ENCODE data around the gene TMCO4. TPM values are rescaled to one million over a fixed set of nuclear protein-coding genes. Genes with fewer than 3 reads are reported as not detected.

TMCO4 gene
- total and polyA plus RNA-seq, 7 donors, result 16.3 to 25.1 (median 21.9) TPM

DNA sequence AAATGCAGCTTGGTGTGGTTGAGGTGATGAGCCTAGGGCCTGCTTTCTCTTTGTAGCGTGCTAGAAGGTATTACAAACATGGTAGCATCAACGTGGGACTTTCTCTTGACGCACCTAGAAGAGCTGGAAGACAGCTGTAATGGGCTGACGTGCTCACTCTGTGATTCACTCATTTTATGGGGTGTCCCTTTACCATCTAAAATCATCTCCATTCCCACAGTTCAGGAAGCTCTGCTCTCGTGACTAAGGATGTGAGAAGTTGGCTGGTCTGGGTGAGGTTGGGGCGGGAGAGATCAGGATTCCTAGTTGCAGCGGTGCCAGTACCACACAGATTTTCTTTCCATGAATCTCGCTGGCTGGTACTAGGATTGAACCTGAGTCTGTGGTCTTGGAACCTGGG, 130.8 kb downstream of the TMCO4 start:
- TF ChIP-seq POLR2AphosphoS5 (IDR thresholded peaks at IDR 0.05), result no peak
- no peak for TF ChIP-seq EP300 (IDR thresholded peaks at IDR 0.05)
- no peak for TF ChIP-seq POLR2A (IDR thresholded peaks at IDR 0.05)
- TF ChIP-seq, protein P1, sequence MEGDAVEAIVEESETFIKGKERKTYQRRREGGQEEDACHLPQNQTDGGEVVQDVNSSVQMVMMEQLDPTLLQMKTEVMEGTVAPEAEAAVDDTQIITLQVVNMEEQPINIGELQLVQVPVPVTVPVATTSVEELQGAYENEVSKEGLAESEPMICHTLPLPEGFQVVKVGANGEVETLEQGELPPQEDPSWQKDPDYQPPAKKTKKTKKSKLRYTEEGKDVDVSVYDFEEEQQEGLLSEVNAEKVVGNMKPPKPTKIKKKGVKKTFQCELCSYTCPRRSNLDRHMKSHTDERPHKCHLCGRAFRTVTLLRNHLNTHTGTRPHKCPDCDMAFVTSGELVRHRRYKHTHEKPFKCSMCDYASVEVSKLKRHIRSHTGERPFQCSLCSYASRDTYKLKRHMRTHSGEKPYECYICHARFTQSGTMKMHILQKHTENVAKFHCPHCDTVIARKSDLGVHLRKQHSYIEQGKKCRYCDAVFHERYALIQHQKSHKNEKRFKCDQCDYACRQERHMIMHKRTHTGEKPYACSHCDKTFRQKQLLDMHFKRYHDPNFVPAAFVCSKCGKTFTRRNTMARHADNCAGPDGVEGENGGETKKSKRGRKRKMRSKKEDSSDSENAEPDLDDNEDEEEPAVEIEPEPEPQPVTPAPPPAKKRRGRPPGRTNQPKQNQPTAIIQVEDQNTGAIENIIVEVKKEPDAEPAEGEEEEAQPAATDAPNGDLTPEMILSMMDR (IDR thresholded peaks at IDR 0.05), result no peak
- Histone ChIP-seq H3K27me3 (peaks cover 22 to 63% (median 32%) of the 10 kb centered on the region in 3 donors), H3K4me3 (no peak overlapping the region), H3K9me3 (no peaks in the 10 kb centered on the region), H3K36me3 (no peaks in the 10 kb centered on the region), H3K4me1 (peaks cover 0 to 16% (median 16%) of the 10 kb centered on the region in 4 donors), H3K27ac (no peak overlapping the region)
- intact Hi-C loops (cut with DNase I), result no loop called here
- WGBS, 2 donors, result 72 to 81% methylated on average over 8 of the region's 8 CpGs
- no peak for DNase-seq

DNA sequence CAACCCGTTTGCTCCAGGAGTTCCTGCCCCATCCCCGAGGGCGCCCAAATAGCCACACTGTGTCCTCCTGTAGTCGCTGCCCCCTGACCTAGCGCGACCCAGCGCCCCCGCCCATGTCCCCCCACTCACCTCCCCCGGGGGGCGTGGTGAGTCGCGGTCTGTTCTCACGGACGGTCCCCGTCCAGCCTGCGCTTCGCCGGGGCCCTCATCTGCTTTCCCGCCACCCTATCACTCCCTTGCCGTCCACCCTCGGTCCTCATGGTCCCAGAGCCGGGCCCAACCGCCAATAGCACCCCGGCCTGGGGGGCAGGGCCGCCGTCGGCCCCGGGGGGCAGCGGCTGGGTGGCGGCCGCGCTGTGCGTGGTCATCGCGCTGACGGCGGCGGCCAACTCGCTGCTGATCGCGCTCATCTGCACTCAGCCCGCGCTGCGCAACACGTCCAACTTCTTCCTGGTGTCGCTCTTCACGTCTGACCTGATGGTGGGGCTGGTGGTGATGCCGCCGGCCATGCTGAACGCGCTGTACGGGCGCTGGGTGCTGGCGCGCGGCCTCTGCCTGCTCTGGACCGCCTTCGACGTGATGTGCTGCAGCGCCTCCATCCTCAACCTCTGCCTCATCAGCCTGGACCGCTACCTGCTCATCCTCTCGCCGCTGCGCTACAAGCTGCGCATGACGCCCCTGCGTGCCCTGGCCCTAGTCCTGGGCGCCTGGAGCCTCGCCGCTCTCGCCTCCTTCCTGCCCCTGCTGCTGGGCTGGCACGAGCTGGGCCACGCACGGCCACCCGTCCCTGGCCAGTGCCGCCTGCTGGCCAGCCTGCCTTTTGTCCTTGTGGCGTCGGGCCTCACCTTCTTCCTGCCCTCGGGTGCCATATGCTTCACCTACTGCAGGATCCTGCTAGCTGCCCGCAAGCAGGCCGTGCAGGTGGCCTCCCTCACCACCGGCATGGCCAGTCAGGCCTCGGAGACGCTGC, 133.9 kb downstream of the TMCO4 start:
- H3K36me3 ChIP-seq, result no peaks in the 10 kb centered on the region
- peaks cover 22 to 62% (median 34%) of the 10 kb centered on the region in 3 donors for H3K27me3 ChIP-seq
- intact Hi-C loops (cut with DNase I), result no loop called here
- peak overlapping the region in 2 of 4 donors; percentile 33 to 35 for H3K4me3 ChIP-seq
- DNase-seq, result no peak
- H3K4me1 ChIP-seq, result peaks cover 0 to 19% (median 16%) of the 10 kb centered on the region in 4 donors
- 14 to 17% methylated on average over 84 of the region's 84 CpGs for WGBS, 2 donors
- no peaks in the 10 kb centered on the region for H3K9me3 ChIP-seq
- no peak overlapping the region for H3K27ac ChIP-seq
- TF ChIP-seq POLR2A (IDR thresholded peaks at IDR 0.05) (no peak), POLR2AphosphoS5 (IDR thresholded peaks at IDR 0.05) (no peak), EP300 (IDR thresholded peaks at IDR 0.05) (no peak)
- TF ChIP-seq, protein P1 (IDR thresholded peaks at IDR 0.05), result no peak

DNA sequence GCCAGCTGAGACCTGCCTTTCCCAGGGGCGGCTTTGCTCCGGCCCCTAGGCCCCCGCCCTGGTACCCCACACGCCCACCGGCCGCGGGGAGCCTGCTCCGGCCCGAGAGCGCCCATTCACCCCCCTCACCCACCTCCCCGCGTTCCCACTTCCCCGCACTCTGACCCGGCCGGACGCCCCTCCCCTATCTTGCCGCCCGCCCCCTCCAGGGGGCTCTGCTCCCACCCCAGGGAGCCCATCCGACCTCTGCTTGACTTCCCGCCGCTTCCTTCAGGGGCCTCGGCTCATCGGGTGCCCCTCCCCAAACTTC, 134.6 kb downstream of the TMCO4 start:
- no peak for DNase-seq
- no peak for TF ChIP-seq EP300 (IDR thresholded peaks at IDR 0.05)
- TF ChIP-seq, protein P1 (IDR thresholded peaks at IDR 0.05), result no peak
- no peak for TF ChIP-seq POLR2A (IDR thresholded peaks at IDR 0.05)
- TF ChIP-seq POLR2AphosphoS5 (IDR thresholded peaks at IDR 0.05), result no peak
- Histone ChIP-seq H3K27ac (no peak overlapping the region), H3K27me3 (peaks cover 22 to 65% (median 34%) of the 10 kb centered on the region in 3 donors), H3K9me3 (no peaks in the 10 kb centered on the region), H3K4me1 (peaks cover 0 to 19% (median 16%) of the 10 kb centered on the region in 4 donors), H3K4me3 (peak overlapping the region in 3 of 4 donors; percentile 17 to 35 (median 33)), H3K36me3 (no peaks in the 10 kb centered on the region)
- intact Hi-C loops (cut with DNase I), result no loop called here
- WGBS, 2 donors, result 1 to 2% methylated on average over 23 of the region's 23 CpGs

DNA sequence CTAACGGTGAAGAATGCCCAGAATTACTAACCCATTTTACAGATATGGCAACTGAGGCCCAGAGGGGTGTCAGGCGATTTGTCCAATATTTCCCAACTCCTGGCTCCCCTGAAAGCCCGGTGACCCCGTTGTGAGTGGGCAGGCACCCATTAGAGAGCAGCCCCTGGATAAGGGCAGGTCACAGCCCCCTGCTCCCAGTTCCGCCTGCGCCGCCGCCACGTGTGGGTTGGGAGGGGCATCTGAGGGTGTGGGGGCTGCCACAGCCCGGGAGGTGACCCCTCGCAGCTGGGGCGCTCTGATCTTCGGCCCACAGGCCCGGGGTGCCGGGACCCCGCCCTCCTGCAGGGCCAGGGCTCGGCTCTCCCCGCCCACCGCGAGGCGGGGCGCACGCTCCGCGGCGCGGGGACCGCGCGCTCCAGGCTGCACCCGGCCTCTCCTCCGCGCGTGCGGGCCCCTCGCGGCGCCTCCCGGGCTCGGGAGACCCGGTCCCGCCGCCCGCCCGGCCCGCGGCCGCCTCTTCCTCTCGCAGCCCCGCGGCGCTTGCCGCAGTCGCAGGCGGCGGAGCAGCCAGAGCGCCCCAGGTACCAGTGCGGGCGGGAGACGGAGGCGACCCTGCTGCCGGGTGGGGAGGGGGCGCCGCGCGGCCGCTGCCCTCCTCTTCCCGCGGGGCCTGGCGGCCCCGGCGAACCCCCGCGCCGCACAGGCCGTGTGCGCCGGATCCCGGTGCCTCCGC, 135.1 kb downstream of the TMCO4 start, which contains the start of gene HTR6:
HTR6 (plus strand) TSS at position 423 of the 733 bp plus-strand sequence. CDS start 879 bp downstream, outside the sequence.
- WGBS, 2 donors, result 3% methylated on average over 80 of the region's 80 CpGs
- Histone ChIP-seq H3K27ac (no peak within 1 kb of the TSS), H3K4me1 (peaks cover 0 to 22% (median 20%) of the 10 kb centered on the region in 4 donors), H3K4me3 (peak within 1 kb of the TSS in 3 of 4 donors; percentile 17 to 35 (median 33)), H3K36me3 (no peaks in the 10 kb centered on the region), H3K9me3 (no peaks in the 10 kb centered on the region), H3K27me3 (peaks cover 22 to 65% (median 34%) of the 10 kb centered on the region in 3 donors)
- no peak for TF ChIP-seq EP300 (IDR thresholded peaks at IDR 0.05)
- TF ChIP-seq, protein P1 (IDR thresholded peaks at IDR 0.05), result no peak
- no peak for TF ChIP-seq POLR2A (IDR thresholded peaks at IDR 0.05)
- no peak for TF ChIP-seq POLR2AphosphoS5 (IDR thresholded peaks at IDR 0.05)
- intact Hi-C loops (cut with DNase I), result no loop called here
- DNase-seq, result no peak

All from sigmoid colon (tissue), 7 donors.